ENCODE data around the gene ADGRF3. TPM values are rescaled to one million over a fixed set of nuclear protein-coding genes. Genes with fewer than 3 reads are reported as not detected.

ADGRF3 gene
- total and polyA plus RNA-seq, 2 of the 13 experiments (the other 11 are each of a cell fraction or from before 2014, with no cell fraction given) = 0.40 to 1.5 TPM

GRCh38 chr2:26326514-26326913, 20.1 kb downstream of the ADGRF3 start (continued):
- TF ChIP-seq PRDM15 (CRISPR knock-in tag; IDR thresholded peaks at IDR 0.05) = no peak
- no peak for TF ChIP-seq ZNF749 (CRISPR knock-in tag; IDR thresholded peaks at IDR 0.05; ENCODE audit: borderline replicate concordance)
- no peak for TF ChIP-seq SP140L (CRISPR knock-in tag; IDR thresholded peaks at IDR 0.05; ENCODE audit: borderline replicate concordance)
- no peak for TF ChIP-seq ATF7-NPFF (CRISPR knock-in tag; IDR thresholded peaks at IDR 0.05; ENCODE audit: low read depth)
- no peak for TF ChIP-seq LBX2 (CRISPR knock-in tag; IDR thresholded peaks at IDR 0.05; ENCODE audit: borderline replicate concordance)
- TF ChIP-seq RFX1 (IDR thresholded peaks at IDR 0.05) = no peak
- no peak for TF ChIP-seq ZNF180 (CRISPR knock-in tag; IDR thresholded peaks at IDR 0.05; ENCODE audit: borderline replicate concordance, low read depth)
- TF ChIP-seq ZNF674 (CRISPR knock-in tag; IDR thresholded peaks at IDR 0.05; ENCODE audit: low read depth) = no peak
- TF ChIP-seq CEBPB (IDR thresholded peaks at IDR 0.05; ENCODE audit: borderline replicate concordance, low read depth, low read length) = no peak
- TF ChIP-seq ZNF101 (CRISPR knock-in tag; IDR thresholded peaks at IDR 0.05; ENCODE audit: borderline replicate concordance, low read depth) = no peak
- TF ChIP-seq ZNF557 (CRISPR knock-in tag; IDR thresholded peaks at IDR 0.05) = no peak
